ENCODE data around the gene TGFB2.

- TF ChIP-seq CTCF (IDR thresholded peaks at IDR 0.05) = no peak
- no peak for TF ChIP-seq POLR2A (IDR thresholded peaks at IDR 0.05)
These were observed 122.3 kb downstream of the TGFB2 start for GRCh38 chr1:218467101-218468072.

Measured in thyroid gland (tissue), 4 donors.